Fibroblast of skin of abdomen (primary cell): Measurements from ENCODE around the gene COL4A2.
"Not testable (repeated sequence)": the region's sequence is repeated elsewhere in the genome, so short reads cannot be mapped to it uniquely, and the experiment has no call there.

Source experiments
- DNase-seq: peaks from one replicate; pipeline ENCODE4 v3.0.0-alpha.2; 2013

Gene COL4A2

DNA sequence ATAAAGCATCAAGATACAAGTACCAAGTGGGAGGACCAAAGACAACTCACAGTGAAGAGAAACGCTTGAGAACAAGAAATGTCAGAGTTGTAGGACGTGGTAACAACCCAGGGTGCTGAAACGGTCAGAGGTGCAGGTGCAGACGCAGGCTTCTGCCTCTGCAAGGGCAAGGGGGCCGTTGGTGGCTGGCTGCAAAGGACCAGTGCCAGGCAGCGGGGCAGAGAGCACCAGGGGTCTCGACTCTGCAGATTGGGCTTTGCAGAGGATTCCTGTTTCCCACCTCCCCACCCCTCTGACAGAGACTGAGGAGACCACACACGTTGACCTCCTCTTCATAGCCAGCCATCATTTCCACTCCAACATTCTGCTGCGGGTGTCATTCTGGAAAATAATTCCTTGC lies 216.1 kb downstream of the COL4A2 start:
- DNase-seq = no peak

DNA sequence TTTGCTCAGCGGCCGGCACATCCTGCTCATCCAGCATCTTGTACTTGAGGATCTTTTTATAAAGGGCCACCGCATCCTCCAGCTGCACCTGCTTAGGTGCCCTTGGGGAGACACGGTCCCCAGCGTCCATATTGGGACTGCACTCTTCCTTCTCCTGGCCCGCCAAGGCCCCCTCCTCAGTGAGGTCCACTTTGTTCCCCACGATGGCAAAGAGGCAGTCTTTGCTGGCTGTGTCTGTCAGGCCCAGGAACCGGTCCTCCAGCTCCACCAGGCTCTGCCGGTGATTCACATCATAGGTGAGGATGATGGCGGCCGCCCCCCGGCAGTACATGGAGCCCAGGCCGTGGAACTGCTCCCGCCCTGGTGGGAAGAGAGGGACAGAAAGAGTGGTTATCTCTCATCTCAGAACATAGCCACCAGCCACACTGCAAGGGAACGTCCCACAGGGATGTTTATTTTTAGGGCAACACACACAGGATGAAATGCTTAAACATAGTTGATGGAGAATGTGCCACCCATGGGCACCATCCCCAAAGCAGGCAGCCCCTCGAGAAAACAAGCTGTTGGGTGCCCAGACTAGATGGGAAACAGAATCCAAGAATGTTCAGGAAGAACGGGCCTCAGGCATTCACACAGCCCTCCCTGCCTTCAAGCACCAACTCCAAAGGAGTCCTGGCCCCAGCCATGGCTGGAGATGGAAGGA lies 216.9 kb downstream of the COL4A2 start:
- no peak for DNase-seq

DNA sequence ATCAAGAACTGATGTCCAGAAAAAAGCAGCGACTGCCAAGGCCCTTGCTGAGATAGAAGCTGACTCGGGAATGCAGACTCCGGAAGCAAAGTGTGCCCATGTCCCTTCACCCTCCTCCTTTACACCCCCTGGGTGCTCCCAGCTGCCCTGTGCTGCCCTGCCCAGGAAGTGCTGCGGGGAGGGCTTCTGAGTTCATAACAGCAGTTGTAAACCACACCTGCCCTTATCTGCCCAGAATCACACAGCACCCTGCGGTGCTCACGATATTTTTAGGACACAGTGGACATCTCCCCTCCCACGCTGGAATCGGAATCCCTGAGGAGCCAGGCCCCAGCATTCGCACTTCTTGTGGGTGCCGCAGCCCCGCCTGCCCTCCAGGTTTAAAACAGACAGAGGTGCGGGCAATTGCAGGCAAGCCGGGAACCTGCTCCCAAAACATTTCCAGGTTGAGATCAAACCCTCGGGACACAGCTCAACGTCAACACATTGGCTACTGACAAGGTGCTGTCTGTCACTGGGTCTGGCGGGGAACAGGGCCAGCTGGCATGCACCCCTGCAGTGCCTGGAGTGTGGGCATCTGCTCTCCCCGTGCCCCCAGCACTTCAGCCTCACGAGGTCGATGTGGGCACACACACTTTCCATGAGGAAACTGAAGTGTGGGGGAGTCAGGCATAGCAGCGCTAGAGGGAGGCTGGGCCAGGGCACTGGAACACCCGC lies 217.6 kb downstream of the COL4A2 start:
- DNase-seq = no peak

DNA sequence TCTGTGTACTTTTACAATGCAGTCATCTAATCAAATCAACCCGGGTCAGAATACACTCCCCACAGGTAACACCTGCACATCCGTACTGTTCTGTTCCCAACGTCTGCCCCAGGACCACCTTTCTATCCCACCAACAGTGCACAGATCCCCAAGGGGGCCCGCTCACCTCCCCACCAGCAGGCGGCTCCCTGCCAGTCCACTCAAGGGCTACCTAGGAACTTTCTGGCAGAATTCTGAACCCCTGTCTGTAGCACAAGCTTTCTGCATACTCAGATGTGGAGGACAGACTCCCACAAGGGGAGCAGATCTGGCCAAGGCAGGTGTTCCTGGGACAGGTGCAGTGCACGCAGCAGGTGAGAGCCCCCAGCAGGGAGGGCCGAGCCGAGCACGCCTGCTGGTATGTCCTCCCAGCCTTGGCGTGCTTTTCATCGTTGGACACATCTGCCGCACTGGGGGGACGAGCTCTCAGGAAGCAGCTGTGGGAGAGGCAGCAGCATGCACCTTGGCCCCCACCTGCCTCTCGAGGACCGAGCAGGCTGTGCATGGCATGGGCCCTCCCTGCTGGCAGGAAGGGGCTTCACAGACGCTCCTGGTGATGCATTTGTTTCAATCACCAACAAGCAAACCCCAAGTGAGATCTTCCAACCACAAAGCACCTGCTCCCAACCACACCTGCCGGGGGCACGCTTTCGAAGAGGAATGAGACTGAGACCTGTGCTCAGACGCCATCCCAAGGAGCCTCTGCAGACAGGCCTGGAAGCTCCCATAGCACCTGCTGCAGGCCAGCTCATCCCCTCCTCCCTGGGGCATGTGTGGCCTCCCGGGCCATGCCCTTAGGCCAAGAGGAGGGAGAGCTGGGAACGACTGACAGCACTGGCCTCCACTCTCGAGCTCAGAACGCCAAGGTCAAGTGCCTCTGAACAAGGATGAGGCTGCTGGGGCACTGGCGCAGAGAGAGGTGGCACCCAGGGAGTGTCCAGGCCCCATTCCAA lies 218.5 kb downstream of the COL4A2 start:
- DNase-seq = no peak

DNA sequence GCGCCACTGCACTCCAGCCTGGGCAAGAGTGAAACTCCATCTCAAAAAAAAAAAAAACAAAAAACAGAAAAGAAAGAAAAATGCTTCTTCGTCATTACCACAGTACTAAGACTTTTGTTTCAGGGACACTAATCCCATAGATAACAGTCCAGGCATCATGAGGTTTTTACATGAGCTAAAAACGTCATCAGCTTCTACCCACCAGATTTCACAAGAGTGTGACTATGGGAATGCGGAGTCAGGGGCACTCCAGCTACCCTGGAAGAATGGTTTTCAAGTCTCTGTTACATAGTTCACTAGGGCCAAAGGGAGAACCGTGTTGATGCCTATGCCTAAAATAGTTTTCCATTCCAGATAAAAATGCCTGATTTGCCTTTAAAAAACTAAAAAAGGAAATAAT lies 221.3 kb downstream of the COL4A2 start:
- no peak for DNase-seq

DNA sequence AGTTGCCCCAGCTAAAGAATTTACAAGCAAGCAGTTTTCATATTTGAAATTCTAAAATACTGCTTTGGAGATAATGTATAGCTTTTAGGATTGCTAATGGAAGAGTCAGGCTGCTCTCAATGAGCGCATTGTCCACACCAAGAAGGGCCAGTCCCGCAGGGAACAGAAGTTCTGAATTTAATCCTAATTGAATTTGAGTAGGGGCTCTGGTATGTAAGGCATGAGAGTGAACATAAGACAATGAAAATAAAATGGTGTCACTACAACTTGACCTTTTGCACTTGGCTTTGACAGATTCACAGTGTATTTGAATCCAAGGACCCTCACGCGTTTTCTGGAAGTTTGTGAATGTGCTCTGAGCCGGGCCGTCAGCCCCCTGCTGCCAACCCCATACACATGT lies 221.8 kb downstream of the COL4A2 start:
- DNase-seq = no peak

DNA sequence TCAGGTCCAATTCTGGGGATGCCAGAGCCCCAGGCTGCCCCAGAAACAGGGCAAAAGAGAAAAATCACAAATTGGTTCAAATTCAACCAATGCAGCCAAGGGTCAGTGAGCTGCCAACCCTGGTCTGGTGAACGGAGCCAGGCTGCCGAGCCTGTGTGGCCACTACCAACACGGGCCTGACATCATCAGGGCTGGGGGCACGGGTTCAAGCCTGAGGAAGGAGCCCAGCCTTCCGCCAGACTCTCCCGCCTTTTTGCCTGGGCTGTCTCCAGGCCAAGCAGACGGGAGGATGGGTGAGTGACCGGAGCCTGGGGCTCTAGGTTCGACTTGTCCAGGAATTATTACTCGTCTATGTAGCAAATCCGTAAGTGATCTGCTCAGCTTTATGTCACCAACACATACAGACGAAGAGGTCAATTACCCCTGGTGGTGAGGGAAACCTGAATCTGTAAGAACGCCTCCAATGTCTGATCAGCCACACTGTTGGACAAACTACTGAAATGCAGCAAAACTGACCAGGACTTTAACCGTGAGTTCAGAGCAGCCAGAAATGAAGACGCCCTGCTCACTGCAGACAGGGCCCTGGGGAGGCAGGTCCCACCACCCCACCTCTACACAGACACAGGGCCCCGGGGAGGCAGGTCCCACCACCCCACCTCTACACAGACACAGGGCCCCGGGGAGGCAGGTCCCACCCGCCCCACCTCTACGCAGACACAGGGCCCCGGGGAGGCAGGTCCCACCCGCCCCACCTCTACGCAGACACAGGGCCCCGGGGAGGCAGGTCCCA lies 222.6 kb downstream of the COL4A2 start:
- DNase-seq = no peak

DNA sequence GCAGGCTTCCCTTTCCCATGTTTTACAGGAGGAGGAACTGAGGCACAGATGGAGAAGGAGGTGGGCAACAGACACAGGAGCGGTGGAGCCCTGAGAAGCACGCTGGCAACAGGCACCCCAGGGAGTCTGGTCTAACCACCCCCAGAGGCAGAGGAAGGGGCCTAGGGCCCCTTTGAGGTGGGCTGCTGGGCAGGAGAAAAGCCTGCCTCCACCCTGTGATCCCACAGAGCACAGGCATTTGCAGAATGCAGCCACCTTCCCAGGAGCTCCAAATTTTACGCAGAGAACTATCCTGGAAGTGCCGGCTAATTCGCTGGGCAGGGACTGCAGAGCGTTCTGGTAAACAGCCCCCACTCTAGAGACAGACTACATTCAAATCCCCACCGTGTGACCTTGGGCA lies 224.0 kb downstream of the COL4A2 start:
- DNase-seq = no peak

DNA sequence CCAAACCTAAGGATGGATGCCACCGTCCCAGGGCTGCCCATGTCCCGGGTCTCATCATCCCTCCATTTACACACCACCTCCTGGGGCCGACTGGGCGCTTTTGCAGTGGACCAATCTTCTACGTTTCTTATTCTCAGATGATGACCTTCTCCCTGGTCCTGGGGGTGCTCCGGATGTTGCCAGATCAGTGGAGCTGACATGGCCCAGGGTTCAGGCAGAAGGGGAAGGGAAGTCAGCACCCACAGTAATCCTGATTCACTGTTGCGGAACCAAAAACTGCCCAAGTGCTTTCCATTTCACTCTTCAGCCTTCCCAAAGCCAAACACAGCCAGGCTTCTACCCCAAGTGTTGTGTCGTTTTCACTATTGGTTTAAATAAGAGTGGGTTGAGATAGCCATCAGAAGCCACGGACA lies 224.6 kb downstream of the COL4A2 start:
- no peak for DNase-seq

DNA sequence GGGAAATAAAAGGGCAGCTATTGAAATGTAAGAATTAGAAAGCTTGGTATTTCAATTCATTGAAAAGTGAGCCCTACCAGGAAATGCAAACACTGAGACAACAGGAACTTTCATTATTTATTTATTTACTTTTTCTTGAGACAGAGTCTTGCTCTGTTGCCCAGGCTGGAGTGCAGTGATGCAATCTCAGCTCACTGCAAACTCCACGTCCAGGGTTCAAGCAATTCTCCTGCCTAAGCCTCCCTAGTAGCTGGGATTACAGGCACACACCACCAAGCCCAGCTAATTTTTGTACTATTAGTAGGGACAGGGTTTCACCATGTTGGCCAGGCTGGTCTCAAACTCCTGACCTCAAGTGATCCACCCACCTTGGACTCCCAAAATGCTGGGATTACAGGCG lies 225.2 kb downstream of the COL4A2 start:
- DNase-seq = not testable (repeated sequence)

DNA sequence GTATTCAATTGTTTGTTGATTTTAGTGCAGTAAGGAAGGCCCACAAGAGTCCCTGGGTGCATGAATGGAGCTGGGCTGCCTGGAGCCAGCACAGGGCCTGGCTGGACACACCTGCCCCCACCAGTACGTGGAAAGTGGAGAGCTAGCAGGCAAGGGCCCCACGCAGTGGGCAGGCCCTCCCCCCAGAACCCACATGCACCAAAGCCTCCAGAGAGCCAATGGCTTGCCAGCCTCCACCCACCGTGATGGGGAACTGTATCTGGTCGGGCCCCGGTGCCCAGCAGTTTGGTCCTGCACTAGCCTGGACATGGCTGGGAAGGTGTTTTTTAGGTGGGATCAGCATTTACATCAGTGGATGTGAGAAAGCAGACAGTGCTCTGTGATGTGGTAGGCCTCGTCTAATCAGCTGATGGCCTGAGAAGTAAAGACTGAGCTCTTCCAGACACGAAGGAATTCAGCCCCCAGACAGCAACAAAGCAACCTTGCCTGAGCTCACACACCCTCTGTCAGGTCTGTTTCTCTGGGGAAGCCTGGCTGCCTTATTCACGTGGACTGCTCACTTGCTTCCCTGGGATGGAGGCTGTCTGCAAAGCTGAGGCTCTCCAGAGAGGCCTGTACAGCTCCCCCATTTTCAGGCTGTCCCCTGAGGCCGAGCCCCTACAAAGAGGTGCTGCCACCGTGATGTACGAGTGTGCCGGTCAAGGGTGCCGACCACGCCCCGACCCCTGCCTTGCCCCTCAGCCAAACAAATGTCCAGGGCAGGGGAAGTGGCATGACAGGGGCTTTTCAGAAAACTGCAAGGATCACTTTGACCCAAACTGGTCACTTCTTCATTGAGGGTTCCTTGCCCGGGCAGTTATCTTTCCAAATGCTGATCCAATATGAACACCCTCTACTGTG lies 226.9 kb downstream of the COL4A2 start:
- no peak for DNase-seq

DNA sequence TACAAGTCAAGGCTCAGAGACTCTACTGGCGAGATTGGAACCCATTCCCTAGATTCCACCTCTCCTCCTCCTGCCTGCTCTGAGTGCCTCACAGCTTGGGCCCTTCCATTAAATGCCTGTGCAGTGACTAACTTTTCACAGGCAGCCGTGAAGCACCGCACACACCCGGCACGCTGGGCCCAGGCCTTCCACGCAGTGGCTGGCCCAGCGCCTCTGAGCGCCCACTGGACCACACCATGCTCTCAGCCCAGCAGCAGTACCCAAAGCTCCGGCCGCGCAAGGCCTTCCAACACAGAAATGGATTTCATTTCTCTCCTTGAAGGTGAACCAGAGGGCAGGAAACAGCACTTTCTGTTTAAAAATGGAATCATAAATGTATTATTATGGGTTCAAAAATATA lies 228.4 kb downstream of the COL4A2 start:
- DNase-seq = no peak

DNA sequence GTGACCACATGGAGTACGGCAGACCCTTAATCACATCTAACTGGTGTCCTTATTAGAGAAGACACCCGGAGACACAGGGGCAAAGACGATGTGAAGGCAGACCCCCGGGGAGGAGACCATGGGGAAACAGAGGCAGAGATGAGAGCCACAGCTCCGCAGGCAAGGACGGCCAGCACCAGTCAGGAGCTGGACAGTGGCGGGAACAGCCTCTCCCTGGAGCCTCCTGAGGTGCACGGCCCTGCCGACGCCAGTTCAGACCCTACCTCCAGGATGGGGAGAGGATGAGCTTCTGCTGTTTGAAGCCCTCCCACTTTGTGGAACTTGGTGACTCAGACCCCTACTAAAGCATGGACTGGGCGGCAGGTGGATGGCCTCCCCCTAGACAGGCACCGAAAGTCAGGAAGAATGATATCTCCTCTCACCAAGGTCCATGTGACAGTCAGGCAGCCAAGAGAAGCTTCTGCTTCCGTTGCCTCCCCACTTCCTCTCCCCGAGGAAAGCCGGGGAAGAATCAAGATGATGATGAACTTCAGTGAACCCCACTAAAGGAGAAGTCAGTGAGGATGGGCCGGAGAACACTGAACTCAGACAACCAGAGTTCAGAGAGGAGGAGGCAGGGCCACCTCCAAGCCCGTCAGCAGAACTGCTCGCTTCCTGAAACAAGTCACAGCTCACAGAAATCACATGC lies 229.1 kb downstream of the COL4A2 start:
- no peak for DNase-seq

DNA sequence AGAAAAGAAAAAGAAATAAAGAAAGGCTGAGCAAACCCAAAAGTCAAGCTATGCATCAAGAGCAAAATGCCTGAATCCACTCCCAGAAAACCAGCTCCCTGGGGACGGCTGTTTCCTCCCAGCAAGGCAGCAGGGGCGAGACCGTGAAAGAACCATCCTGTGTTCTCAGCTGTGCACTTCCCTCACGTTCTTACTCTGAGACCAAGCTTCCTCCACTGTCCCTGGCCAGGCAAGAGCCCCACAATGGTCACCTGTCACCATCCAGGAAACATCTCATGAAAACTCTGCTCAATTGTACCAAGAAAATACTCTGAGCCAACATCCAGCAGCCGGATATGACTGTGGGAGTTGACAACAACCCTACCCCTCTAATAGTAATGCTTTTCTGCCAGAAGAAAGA lies 231.5 kb downstream of the COL4A2 start:
- DNase-seq = no peak

DNA sequence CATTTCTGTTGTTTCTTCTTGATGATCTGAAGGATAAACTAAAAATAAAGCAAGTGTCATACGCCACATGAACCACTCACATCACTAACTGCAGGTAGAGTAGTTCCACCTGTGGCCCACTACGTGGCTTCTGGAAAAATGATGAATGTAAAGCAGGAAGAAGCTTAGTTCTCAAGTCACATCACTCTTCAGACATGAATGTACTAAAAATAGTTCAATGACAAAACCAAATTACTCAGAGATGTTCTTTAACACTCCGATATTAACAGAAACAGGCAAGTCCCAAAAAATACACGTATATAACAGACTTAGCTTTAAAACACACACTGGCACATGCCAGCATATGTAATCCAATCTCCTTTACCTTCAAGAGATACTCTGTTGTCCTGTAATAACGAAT lies 232.8 kb downstream of the COL4A2 start:
- no peak for DNase-seq

DNA sequence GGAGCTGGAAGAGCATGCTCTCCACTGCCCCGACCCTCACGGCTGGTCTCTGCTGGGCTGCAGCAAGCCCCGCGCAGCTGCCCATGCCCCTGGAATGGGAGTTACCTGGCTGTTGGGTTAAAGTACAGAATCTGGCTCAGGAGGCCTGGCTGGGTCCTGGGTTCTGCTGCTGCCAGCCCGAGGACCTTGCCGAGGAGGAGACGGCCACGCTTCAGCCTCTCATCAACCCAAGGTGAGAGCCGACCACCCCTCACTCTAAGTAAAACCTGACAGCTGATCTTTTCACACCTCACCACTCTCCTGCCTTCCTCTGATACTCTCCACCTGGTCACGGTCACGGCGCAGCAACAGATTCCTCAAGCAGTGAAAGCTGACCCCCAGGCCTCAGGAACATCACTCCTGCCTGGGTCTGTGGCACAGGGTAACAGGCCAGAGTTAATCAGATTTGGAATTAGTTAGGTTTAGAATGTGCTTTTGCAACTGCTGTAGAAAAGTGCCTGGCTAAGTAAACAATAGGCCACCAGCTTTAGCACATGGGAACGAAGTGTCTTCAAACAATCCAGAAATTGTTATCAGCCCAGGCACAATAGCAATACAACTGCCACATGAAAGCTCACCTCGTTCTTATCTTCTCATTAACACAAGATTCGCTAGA lies 233.9 kb downstream of the COL4A2 start:
- DNase-seq = no peak

DNA sequence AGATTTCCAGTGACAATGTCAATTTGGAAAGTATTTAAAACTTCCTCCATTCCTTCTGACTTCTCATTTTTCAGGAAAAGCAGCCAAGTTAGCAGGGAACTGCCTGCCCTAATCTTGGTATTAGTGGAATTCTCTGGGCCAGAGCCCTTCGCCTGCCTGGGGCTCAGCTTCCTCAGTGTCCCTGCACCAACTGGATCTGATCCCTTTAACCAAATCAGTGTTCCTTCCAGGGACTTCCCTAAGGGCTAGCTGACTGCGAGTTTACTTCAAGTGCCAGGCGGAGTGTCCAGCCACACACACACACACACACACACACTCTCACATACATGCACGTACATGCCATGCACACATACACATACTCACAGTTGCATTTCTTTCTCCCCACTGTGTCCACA lies 234.4 kb downstream of the COL4A2 start:
- no peak for DNase-seq

DNA sequence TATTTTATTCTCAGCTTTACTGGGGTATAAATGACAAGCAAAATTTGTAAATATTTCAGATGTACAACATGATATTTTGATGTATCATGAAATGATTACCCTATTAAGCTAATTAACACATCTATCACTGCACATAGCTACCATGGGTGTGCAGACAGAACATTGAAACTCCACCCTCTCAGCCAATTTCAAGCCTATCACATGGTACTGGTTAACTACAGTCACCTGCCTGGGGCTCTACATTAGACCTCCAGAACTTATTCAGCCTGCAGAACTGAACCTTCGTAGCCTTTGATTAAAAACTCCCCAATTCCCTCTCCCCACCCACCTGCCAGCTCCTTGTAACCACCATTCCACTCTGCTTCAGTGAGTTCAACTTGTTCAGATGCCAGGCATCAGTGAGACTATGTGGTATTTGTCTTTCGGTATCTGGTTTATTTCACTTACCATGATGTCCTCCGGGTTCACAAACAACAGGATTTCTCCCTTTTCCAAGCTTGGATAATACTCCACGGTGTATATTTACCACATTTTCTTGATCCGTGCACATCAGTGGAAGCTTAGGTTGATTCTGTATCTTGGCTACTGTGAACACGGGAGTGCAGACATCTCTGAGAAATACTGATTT lies 235.2 kb downstream of the COL4A2 start:
- DNase-seq = no peak

DNA sequence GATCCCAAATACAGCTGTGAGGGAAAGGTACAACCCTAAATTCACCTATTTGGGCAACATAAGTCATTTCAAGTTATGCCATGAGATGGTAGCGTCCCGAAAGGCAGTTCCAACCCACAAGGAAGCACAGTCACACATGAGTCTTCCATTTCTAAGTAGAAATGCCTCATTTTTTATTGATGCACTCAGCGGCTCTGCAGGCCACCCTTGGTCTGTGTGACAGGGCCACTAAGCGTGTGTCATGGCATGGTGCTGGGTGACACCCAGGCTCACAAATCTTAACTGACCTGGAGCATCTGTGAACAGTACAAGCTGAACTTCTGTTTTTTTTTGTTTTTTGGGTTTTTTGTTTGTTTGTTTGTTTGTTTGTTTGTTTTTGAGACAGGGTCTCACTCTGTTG lies 239.3 kb downstream of the COL4A2 start:
- no peak for DNase-seq

DNA sequence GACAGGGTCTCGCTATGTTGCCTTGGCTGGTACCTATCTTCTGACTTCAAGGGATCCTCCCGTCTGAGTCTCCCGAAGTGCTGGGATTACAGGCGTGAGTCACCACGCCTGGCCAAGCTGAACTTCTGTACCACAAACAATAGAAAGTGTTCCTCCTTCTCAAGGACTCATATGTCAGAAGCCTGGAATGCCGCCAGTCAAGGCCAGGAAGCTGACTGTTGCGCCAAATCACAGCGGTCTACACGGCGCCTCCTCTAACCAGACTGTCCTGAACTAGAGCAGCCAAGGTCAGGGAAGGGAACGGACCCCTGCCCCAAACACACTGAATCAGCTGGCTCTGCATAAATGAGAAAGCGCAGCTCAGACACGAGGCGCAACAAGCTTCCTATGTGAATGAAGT lies 239.8 kb downstream of the COL4A2 start:
- DNase-seq = peak; percentile 69
